ENCODE results near the gene KLHL25. TPM values are rescaled to one million over a fixed set of nuclear protein-coding genes. Genes with fewer than 3 reads are reported as not detected.
"Not testable (repeated sequence)": the region's sequence is repeated elsewhere in the genome, so short reads cannot be mapped to it uniquely, and the experiment has no call there.

Gene KLHL25
- total RNA-seq, 1 experiment from 2014 or later, result 16.0 TPM

GRCh38 chr15:85834651-85835050 is 39.9 kb upstream of the KLHL25 start:
- BruUV-seq (replicated peaks), result no TSS peak
- CTCF ChIA-PET, result interaction anchor here (0.6 kb wide), 1 partner anchor 495 kb away, joined by 3 read pairs; no protein-coding TSS in a partner anchor

GRCh38 chr15:85832394-85832793 is 37.7 kb upstream of the KLHL25 start:
- peaks cover 5% of the 10 kb centered on the region for H3K4me1 Mint-ChIP-seq (ENCODE audit: low read depth, unreplicated experiment)
- CTCF ChIA-PET, result interaction anchor here (0.6 kb wide), 1 partner anchor 347 kb away, joined by 3 read pairs; no protein-coding TSS in a partner anchor
- H3K27ac Mint-ChIP-seq (ENCODE audit: unreplicated experiment), result no peak overlapping the region
- no peak overlapping the region for H3K4me3 Mint-ChIP-seq (ENCODE audit: low read depth, unreplicated experiment)
- no peak for TF ChIP-seq CTCF (IDR thresholded peaks at IDR 0.05; ENCODE audit: unreplicated experiment)
- no TSS peak for BruUV-seq (replicated peaks)
- DNase-seq, result no peak
- H3K9me3 Mint-ChIP-seq (ENCODE audit: low read depth, unreplicated experiment), result no peaks in the 10 kb centered on the region
- no peaks in the 10 kb centered on the region for H3K27me3 Mint-ChIP-seq (ENCODE audit: unreplicated experiment)
- intact Hi-C loops (cut with micrococcal nuclease; ENCODE audit: unreplicated experiment), result loop anchor here (10.0 kb wide), 1 partner anchor 348 kb away; no protein-coding TSS in a partner anchor
- no peaks in the 10 kb centered on the region for H3K36me3 Mint-ChIP-seq (ENCODE audit: insufficient read depth, unreplicated experiment)

More at GRCh38 chr15:85834651-85835050, 39.9 kb upstream of the KLHL25 start:
- H3K9me3 Mint-ChIP-seq (ENCODE audit: low read depth, unreplicated experiment), result no peaks in the 10 kb centered on the region
- no peaks in the 10 kb centered on the region for H3K36me3 Mint-ChIP-seq (ENCODE audit: insufficient read depth, unreplicated experiment)
- DNase-seq, result no peak
- H3K27ac Mint-ChIP-seq (ENCODE audit: unreplicated experiment), result no peak overlapping the region
- intact Hi-C loops (cut with micrococcal nuclease; ENCODE audit: unreplicated experiment), result loop anchor here (5.0 to 10.0 kb wide), 2 partner anchors 350 to 537 kb away; no protein-coding TSS in a partner anchor
- H3K27me3 Mint-ChIP-seq (ENCODE audit: unreplicated experiment), result no peaks in the 10 kb centered on the region
- no peak for TF ChIP-seq CTCF (IDR thresholded peaks at IDR 0.05; ENCODE audit: unreplicated experiment)
- peaks cover 24% of the 10 kb centered on the region for H3K4me1 Mint-ChIP-seq (ENCODE audit: low read depth, unreplicated experiment)
- H3K4me3 Mint-ChIP-seq (ENCODE audit: low read depth, unreplicated experiment), result no peak overlapping the region

GRCh38 chr15:85831415-85832113 is 36.8 kb upstream of the KLHL25 start:
- BruUV-seq (replicated peaks), result no TSS peak
- H3K27ac Mint-ChIP-seq (ENCODE audit: unreplicated experiment), result no peak overlapping the region
- H3K36me3 Mint-ChIP-seq (ENCODE audit: insufficient read depth, unreplicated experiment), result no peaks in the 10 kb centered on the region
- peak; percentile 68 for DNase-seq
- H3K9me3 Mint-ChIP-seq (ENCODE audit: low read depth, unreplicated experiment), result no peaks in the 10 kb centered on the region
- no peaks in the 10 kb centered on the region for H3K27me3 Mint-ChIP-seq (ENCODE audit: unreplicated experiment)
- H3K4me1 Mint-ChIP-seq (ENCODE audit: low read depth, unreplicated experiment), result no peaks in the 10 kb centered on the region
- CTCF ChIA-PET, result interaction anchor here (1.1 to 1.4 kb wide), 2 partner anchors 9 to 31 kb away, joined by 4 to 5 read pairs; no protein-coding TSS in a partner anchor
- no peak overlapping the region for H3K4me3 Mint-ChIP-seq (ENCODE audit: low read depth, unreplicated experiment)
- intact Hi-C loops (cut with micrococcal nuclease; ENCODE audit: unreplicated experiment), result loop anchor here (1.0 to 10.0 kb wide), 3 partner anchors 31 to 347 kb away; no protein-coding TSS in a partner anchor
- TF ChIP-seq CTCF (IDR thresholded peaks at IDR 0.05; ENCODE audit: unreplicated experiment), result peak; percentile 69

- H3K4me3 Mint-ChIP-seq (ENCODE audit: low read depth, unreplicated experiment); BruUV-seq (replicated peaks); H3K27me3 Mint-ChIP-seq (ENCODE audit: unreplicated experiment); H3K27ac Mint-ChIP-seq (ENCODE audit: unreplicated experiment); DNase-seq; CTCF ChIA-PET; H3K9me3 Mint-ChIP-seq (ENCODE audit: low read depth, unreplicated experiment); H3K36me3 Mint-ChIP-seq (ENCODE audit: insufficient read depth, unreplicated experiment): not testable (repeated sequence)
- H3K4me1 Mint-ChIP-seq (ENCODE audit: low read depth, unreplicated experiment), result peaks cover 10% of the 10 kb centered on the region
- intact Hi-C loops (cut with micrococcal nuclease; ENCODE audit: unreplicated experiment), result loop anchor here (10.0 kb wide), 1 partner anchor 345 kb away; no protein-coding TSS in a partner anchor
Measured at GRCh38 chr15:85829754-85830153, 35.0 kb upstream of the KLHL25 start.

GRCh38 chr15:85828874-85829273 is 34.1 kb upstream of the KLHL25 start:
- no peak for DNase-seq
- TF ChIP-seq CTCF (IDR thresholded peaks at IDR 0.05; ENCODE audit: unreplicated experiment), result no peak
- no TSS peak for BruUV-seq (replicated peaks)
- H3K27ac Mint-ChIP-seq (ENCODE audit: unreplicated experiment), result no peak overlapping the region
- H3K36me3 Mint-ChIP-seq (ENCODE audit: insufficient read depth, unreplicated experiment), result no peaks in the 10 kb centered on the region
- H3K4me3 Mint-ChIP-seq (ENCODE audit: low read depth, unreplicated experiment), result no peak overlapping the region
- CTCF ChIA-PET, result no interaction called here
- no peaks in the 10 kb centered on the region for H3K9me3 Mint-ChIP-seq (ENCODE audit: low read depth, unreplicated experiment)
- H3K27me3 Mint-ChIP-seq (ENCODE audit: unreplicated experiment), result no peaks in the 10 kb centered on the region
- intact Hi-C loops (cut with micrococcal nuclease; ENCODE audit: unreplicated experiment), result no loop called here
- H3K4me1 Mint-ChIP-seq (ENCODE audit: low read depth, unreplicated experiment), result peaks cover 13% of the 10 kb centered on the region
